GM23338 (cell line): ENCODE results near the gene OBSCN. TPM values are rescaled to one million over a fixed set of nuclear protein-coding genes. Genes with fewer than 3 reads are reported as not detected.
A peak's percentile ranks its signal among the peaks of the same experiment; 100 is the strongest.

ENCODE experiments used
- ATAC-seq: fragments of 200-7000 bp; cut with Tn5 transposase; 3 replicates; pipeline ENCODE4 v1.9.1; 2020
- DNase-seq: peaks from one replicate; pipeline ENCODE4 v3.0.0-alpha.2; 2015; ENCODE audit warnings: low spot score
- H2AFZ ChIP-seq: fragments of 200-600 bp; sonication (generic); 2 replicates; pipeline ENCODE4 v1.8.0; 2016; ENCODE audit warnings: antibody characterized with exemption, mild to moderate bottlenecking, moderate library complexity
- H3F3A ChIP-seq: fragments of 200-600 bp; sonication (generic); replicated peaks from 2 replicates; pipeline ENCODE4 v1.8.0; 2017; ENCODE audit warnings: antibody characterized with exemption, mixed run types, low read depth
- H3K27ac ChIP-seq: fragments of 200-600 bp; sonication (generic); 2 replicates; pipeline ENCODE4 v1.6.1; 2016; ENCODE audit warnings: low read depth
- H3K27me3 ChIP-seq: fragments of 200-600 bp; sonication (generic); 2 replicates; pipeline ENCODE4 v1.8.0; 2016; ENCODE audit warnings: mild to moderate bottlenecking, mixed run types, moderate library complexity; ENCODE audit not compliant: insufficient read depth
- H3K36me3 ChIP-seq: fragments of 200-600 bp; sonication (generic); 2 replicates; pipeline ENCODE4 v1.8.0; 2016; ENCODE audit warnings: mild to moderate bottlenecking; ENCODE audit not compliant: insufficient read depth
- H3K4me1 ChIP-seq: fragments of 200-600 bp; sonication (generic); 2 replicates; pipeline ENCODE4 v1.8.0; 2016; ENCODE audit warnings: mild to moderate bottlenecking, moderate library complexity; ENCODE audit not compliant: insufficient read depth
- H3K4me2 ChIP-seq: fragments of 200-600 bp; sonication (generic); 2 replicates; pipeline ENCODE4 v1.7.1; 2017; ENCODE audit warnings: mixed run types
- H3K4me3 ChIP-seq: fragments of 200-600 bp; sonication (generic); 2 replicates; pipeline ENCODE4 v1.6.1; 2016; ENCODE audit warnings: mixed run types
- H3K79me2 ChIP-seq: fragments of 200-600 bp; sonication (generic); replicated peaks from 2 replicates; pipeline ENCODE4 v1.8.0; 2017; ENCODE audit warnings: mild to moderate bottlenecking; ENCODE audit not compliant: insufficient read depth
- H3K9me2 ChIP-seq: fragments of 200-600 bp; sonication (generic); 2 replicates; pipeline ENCODE4 v1.8.0; 2017; ENCODE audit not compliant: insufficient read depth
- H4K20me1 ChIP-seq: fragments of 200-600 bp; sonication (generic); replicated peaks from 2 replicates; pipeline ENCODE4 v1.8.0; 2017; ENCODE audit warnings: mild to moderate bottlenecking; ENCODE audit not compliant: insufficient read depth
- H3K27ac Mint-ChIP-seq: 2 replicates; pipeline ENCODE4 v1.8.0; 2020; ENCODE audit warnings: inconsistent platforms, mild to moderate bottlenecking, moderate library complexity, mixed read lengths
- H3K27me3 Mint-ChIP-seq: 3 replicates; pipeline ENCODE4 v1.8.0; 2022; ENCODE audit warnings: low read depth, mild to moderate bottlenecking, moderate library complexity, mixed read lengths, inconsistent platforms; ENCODE audit not compliant: insufficient read depth, poor library complexity
- H3K36me3 Mint-ChIP-seq: 3 replicates; pipeline ENCODE4 v1.8.0; 2021; ENCODE audit warnings: low read depth, mild to moderate bottlenecking, inconsistent platforms, moderate library complexity, mixed read lengths
- H3K4me1 Mint-ChIP-seq: 3 replicates; pipeline ENCODE4 v1.8.0; 2020; ENCODE audit warnings: mild to moderate bottlenecking, inconsistent platforms, mixed read lengths
- H3K4me3 Mint-ChIP-seq: 3 replicates; pipeline ENCODE4 v1.8.0; 2021; ENCODE audit warnings: moderate library complexity, mild to moderate bottlenecking, inconsistent platforms, mixed read lengths
- H3K9me3 Mint-ChIP-seq: 3 replicates; pipeline ENCODE4 v1.8.0; 2020; ENCODE audit warnings: moderate library complexity, mild to moderate bottlenecking, inconsistent platforms, mixed read lengths
- CREB1 ChIP-seq: fragments of 250-450 bp; sonication (Bioruptor Pico); IDR thresholded peaks from 2 replicates; pipeline ENCODE4 v1.5.0; 2020; ENCODE audit warnings: low read depth, mild to moderate bottlenecking, moderate library complexity
- CTCF ChIP-seq, 2 experiments: fragments of 200-600 bp in 1 of 2; sonication (generic) in 1 of 2; conservative IDR thresholded peaks; 2 replicates each; pipeline versions ENCODE4 v1.5.1 to v1.6.1; 2016 to 2017; ENCODE audit warnings: antibody characterized with exemption in 2 of 2, low read depth in 2 of 2, mild to moderate bottlenecking in 2 of 2, moderate library complexity in 1 of 2
- ETS1 ChIP-seq: IDR thresholded peaks from 2 replicates; pipeline ENCODE4 v1.6.1; 2016; ENCODE audit warnings: antibody characterized with exemption
- EZH2 ChIP-seq: fragments of 200-600 bp; sonication (generic); IDR thresholded peaks from one replicate; pipeline ENCODE4 v1.8.0; 2017; ENCODE audit warnings: antibody characterized with exemption, mild to moderate bottlenecking, low read depth; ENCODE audit not compliant: unreplicated experiment
- EZH2phosphoT487 ChIP-seq: fragments of 200-600 bp; sonication (generic); IDR thresholded peaks from one replicate; pipeline ENCODE4 v1.8.1; 2018; ENCODE audit warnings: antibody characterized with exemption; ENCODE audit not compliant: unreplicated experiment
- JUNB ChIP-seq: IDR thresholded peaks from one replicate; pipeline ENCODE4 v1.6.1; 2016; ENCODE audit warnings: antibody characterized with exemption; ENCODE audit not compliant: unreplicated experiment
- NANOG ChIP-seq: IDR thresholded peaks from 2 replicates; pipeline ENCODE4 v1.6.1; 2016; ENCODE audit warnings: antibody characterized with exemption, borderline replicate concordance
- POLR2AphosphoS5 ChIP-seq: IDR thresholded peaks from 2 replicates; pipeline ENCODE4 v1.6.1; 2016; ENCODE audit warnings: antibody characterized with exemption, low read depth
- REST ChIP-seq: IDR thresholded peaks from one replicate; pipeline ENCODE4 v1.6.1; 2018; ENCODE audit warnings: antibody characterized with exemption; ENCODE audit not compliant: unreplicated experiment
- STAT1 ChIP-seq: IDR thresholded peaks from one replicate; pipeline ENCODE4 v1.6.1; 2016; ENCODE audit warnings: antibody characterized with exemption; ENCODE audit not compliant: unreplicated experiment
- ZNF114 ChIP-seq: fragments of 250-450 bp; sonication (Bioruptor Pico); IDR thresholded peaks from 2 replicates; pipeline ENCODE4 v1.5.0; 2020; ENCODE audit warnings: mild to moderate bottlenecking, moderate library complexity
- ZNF331 ChIP-seq: fragments of 250-450 bp; sonication (Bioruptor Pico); IDR thresholded peaks from 2 replicates; pipeline ENCODE4 v1.5.0; 2020; ENCODE audit warnings: low read depth, mild to moderate bottlenecking, moderate library complexity
- ZNF462 ChIP-seq: fragments of 250-450 bp; sonication (Bioruptor Pico); IDR thresholded peaks from 2 replicates; pipeline ENCODE4 v1.5.0; 2020; ENCODE audit warnings: mild to moderate bottlenecking, moderate library complexity
- polyA plus RNA-seq: library from polyadenylated mRNA; unstranded; fragments of >200 nt; fragmentation: Nextera tagmentation; extraction: Ambion mirVana; gene quantifications from 2 replicates; pipeline ENCODE4 v1.2.1, GENCODE V29; 2016
- total RNA-seq: library from RNA; depleted of rRNA; stranded (reverse); fragments of >200 nt; shearing (Covaris generic); gene quantifications from 2 replicates; pipeline ENCODE4 v1.2.3, GENCODE V29; 2014

OBSCN gene
- total and polyA plus RNA-seq, 2 experiments from 2014 or later, result 8.4 to 38.5 TPM

GRCh38 chr1:228264090-228264829, 56.4 kb downstream of the OBSCN start:
- DNase-seq (no peak), ATAC-seq (no peak)
- Histone ChIP-seq H3K79me2 (no peaks in the 10 kb centered on the region), H3F3A (no peaks in the 10 kb centered on the region), H3K4me3 (no peak overlapping the region), H3K4me1 (no peaks in the 10 kb centered on the region), H2AFZ (no peak overlapping the region), H4K20me1 (no peaks in the 10 kb centered on the region), H3K27me3 (no peaks in the 10 kb centered on the region), H3K27ac (no peak overlapping the region), H3K4me2 (no peak overlapping the region), H3K9me2 (no peaks in the 10 kb centered on the region), H3K36me3 (no peaks in the 10 kb centered on the region)
- Mint-ChIP-seq H3K4me1 (peaks cover 20% of the 10 kb centered on the region), H3K4me3 (no peak overlapping the region), H3K27ac (peak overlapping the region; percentile 73; the same call in 1 of the 2 replicates), H3K36me3 (peaks cover 11% of the 10 kb centered on the region), H3K9me3 (no peaks in the 10 kb centered on the region), H3K27me3 (peaks cover 8% of the 10 kb centered on the region)
- no peak for TF ChIP-seq STAT1
- TF ChIP-seq EZH2, result no peak
- no peak for TF ChIP-seq EZH2phosphoT487
- no peak for TF ChIP-seq ETS1
- no peak for TF ChIP-seq CREB1 (CRISPR knock-in tag)
- no peak for TF ChIP-seq ZNF331 (CRISPR knock-in tag)
- no peak for TF ChIP-seq CTCF (conservative IDR thresholded peaks at IDR 0.05; ENCODE audit: low read depth in 2 of 2)
- no peak for TF ChIP-seq POLR2AphosphoS5
- TF ChIP-seq JUNB, result no peak
- TF ChIP-seq ZNF114 (CRISPR knock-in tag), result no peak
- TF ChIP-seq ZNF462, result no peak
- TF ChIP-seq REST, result no peak
- no peak for TF ChIP-seq NANOG
